RWPE2 (cell line): Measurements from ENCODE around the gene SCAF1.

Experiments
- ATAC-seq: fragments of 200-7000 bp; cut with Tn5 transposase; 3 replicates; pipeline ENCODE4 v1.9.1; 2021; ENCODE audit warnings: low read depth
- DNase-seq: peaks from one replicate; pipeline ENCODE4 v3.0.0-alpha.2; 2020; ENCODE audit warnings: low spot score
- H3K27ac ChIP-seq: fragments of 450-650 bp; 2 replicates; pipeline ENCODE4 v1.5.1; 2017; ENCODE audit warnings: mild to moderate bottlenecking; ENCODE audit not compliant: poor library complexity, severe bottlenecking
- H3K27me3 ChIP-seq: fragments of 250-450 bp; sonication (Bioruptor Pico); 2 replicates; pipeline ENCODE4 v1.5.1; 2021; ENCODE audit warnings: mild to moderate bottlenecking, moderate library complexity; ENCODE audit not compliant: insufficient read depth, poor library complexity, severe bottlenecking
- H3K36me3 ChIP-seq: fragments of 250-450 bp; sonication (Bioruptor Pico); 2 replicates; pipeline ENCODE4 v1.5.1; 2020; ENCODE audit warnings: low read depth, mild to moderate bottlenecking, moderate library complexity
- H3K4me1 ChIP-seq: fragments of 250-450 bp; sonication (Bioruptor Pico); 2 replicates; pipeline ENCODE4 v1.5.1; 2021; ENCODE audit warnings: mild to moderate bottlenecking, moderate library complexity; ENCODE audit not compliant: insufficient read depth, poor library complexity, severe bottlenecking
- H3K4me3 ChIP-seq: fragments of 250-450 bp; sonication (Bioruptor Pico); 2 replicates; pipeline ENCODE4 v1.5.1; 2021; ENCODE audit warnings: mild to moderate bottlenecking, moderate library complexity; ENCODE audit not compliant: severe bottlenecking
- H3K9me3 ChIP-seq: fragments of 250-450 bp; sonication (Bioruptor Pico); 2 replicates; pipeline ENCODE4 v1.5.1; 2021; ENCODE audit warnings: mild to moderate bottlenecking, moderate library complexity; ENCODE audit not compliant: severe bottlenecking
- CTCF ChIP-seq: fragments of 450-650 bp; IDR thresholded peaks from one replicate; pipeline ENCODE4 v1.5.1; 2017; ENCODE audit warnings: mild to moderate bottlenecking, moderate library complexity; ENCODE audit not compliant: poor library complexity, severe bottlenecking

The SCAF1 gene

GRCh38 chr19:49684983-49685553, 43.1 kb downstream of the SCAF1 start:
- TF ChIP-seq CTCF, result peak; percentile 1

GRCh38 chr19:49685845-49686332, 43.9 kb downstream of the SCAF1 start:
- Histone ChIP-seq H3K4me3 (no peak overlapping the region), H3K27me3 (no peaks in the 10 kb centered on the region), H3K36me3 (peaks cover 52% of the 10 kb centered on the region), H3K4me1 (no peaks in the 10 kb centered on the region), H3K9me3 (no peaks in the 10 kb centered on the region), H3K27ac (no peak overlapping the region)
- TF ChIP-seq CTCF, result no peak
- DNase-seq, result peak; percentile 47
- no peak for ATAC-seq

More at GRCh38 chr19:49684983-49685553, 43.1 kb downstream of the SCAF1 start:
- Histone ChIP-seq H3K4me1 (no peaks in the 10 kb centered on the region), H3K9me3 (no peaks in the 10 kb centered on the region), H3K27ac (no peak overlapping the region), H3K36me3 (peaks cover 60% of the 10 kb centered on the region), H3K27me3 (no peaks in the 10 kb centered on the region), H3K4me3 (no peak overlapping the region)
- DNase-seq (peak; percentile 49), ATAC-seq (no peak)

GRCh38 chr19:49686503-49687088, 44.6 kb downstream of the SCAF1 start:
- Histone ChIP-seq H3K27me3 (no peaks in the 10 kb centered on the region), H3K27ac (no peak overlapping the region), H3K4me1 (no peaks in the 10 kb centered on the region), H3K36me3 (peaks cover 45% of the 10 kb centered on the region), H3K4me3 (no peak overlapping the region), H3K9me3 (no peaks in the 10 kb centered on the region)
- DNase-seq (peak; percentile 62), ATAC-seq (no peak)
- TF ChIP-seq CTCF, result no peak

- Histone ChIP-seq H3K4me3 (no peak overlapping the region), H3K27me3 (no peaks in the 10 kb centered on the region), H3K36me3 (peaks cover 39% of the 10 kb centered on the region), H3K9me3 (no peaks in the 10 kb centered on the region), H3K4me1 (no peaks in the 10 kb centered on the region), H3K27ac (no peak overlapping the region)
- TF ChIP-seq CTCF, result no peak
- DNase-seq (no peak), ATAC-seq (no peak)
These were observed 45.1 kb downstream of the SCAF1 start for GRCh38 chr19:49687150-49687549.
